ENCODE measurements around the gene TMEM217.

The TMEM217 gene

DNA sequence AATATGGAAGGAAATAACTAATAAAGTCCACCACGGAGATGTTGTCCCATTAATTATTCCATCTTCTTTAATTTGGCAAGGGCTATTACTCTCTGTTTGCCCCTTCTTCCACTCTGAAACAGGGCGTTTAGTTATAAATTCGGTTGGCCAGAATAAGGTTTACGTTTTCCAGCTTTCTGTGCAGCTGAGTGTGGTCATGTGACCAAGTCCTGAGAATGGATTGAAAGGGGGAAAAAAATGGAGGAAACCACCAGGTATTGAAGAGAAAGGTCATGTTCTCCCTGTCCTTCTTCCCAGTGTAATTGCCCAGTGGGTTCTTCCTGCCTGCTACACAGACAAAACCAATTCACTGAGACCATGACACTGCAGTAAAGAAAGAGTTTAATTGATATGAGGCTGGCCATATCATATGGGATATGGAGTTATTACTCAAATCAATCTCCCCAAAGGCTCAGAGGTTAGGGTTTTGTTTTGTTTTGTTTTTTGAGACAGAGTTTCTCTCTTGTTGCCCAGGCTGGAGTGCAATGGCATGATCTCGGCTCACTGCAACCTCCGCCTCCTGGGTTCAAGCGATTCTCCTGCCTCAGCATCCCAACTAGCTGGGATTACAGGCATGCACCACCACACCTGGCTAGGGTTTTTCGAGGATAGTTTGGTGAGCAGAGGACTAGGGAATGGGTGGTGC, 14.7 kb downstream of the TMEM217 start:
- no peak for DNase-seq

- DNase-seq: no peak
Observed at GRCh38 chr6:37242429-37243052, 15.4 kb downstream of the TMEM217 start.

DNA sequence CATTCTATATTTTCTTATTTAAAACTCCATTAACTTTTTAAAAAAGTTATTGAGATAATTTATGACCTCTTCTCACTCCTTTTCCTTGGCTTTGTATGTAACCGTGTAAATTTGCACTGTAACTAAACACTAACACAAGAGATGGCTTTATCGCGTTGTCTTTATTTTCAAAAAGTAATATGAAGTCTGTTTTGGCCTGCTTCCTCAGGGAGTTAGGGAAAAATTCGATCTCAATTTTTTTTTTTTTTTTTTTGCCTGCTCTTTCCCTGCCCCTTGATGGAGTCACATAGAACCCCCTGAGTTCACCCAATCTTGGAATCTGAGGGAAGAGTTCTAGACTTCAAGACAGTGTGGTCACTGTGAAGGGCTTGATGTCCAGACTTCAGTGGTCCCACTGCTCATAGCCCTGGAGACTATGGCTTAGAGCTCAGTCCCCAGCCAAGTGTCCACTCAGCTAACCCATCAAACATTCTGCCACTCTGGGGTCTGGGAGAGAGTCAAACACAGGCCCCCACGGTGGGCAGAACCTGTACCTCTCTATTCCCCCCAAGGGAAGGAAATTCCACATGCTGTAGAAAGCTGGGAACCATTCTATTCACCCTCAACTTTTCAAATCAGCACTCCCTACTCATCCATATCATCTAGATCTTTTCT, 16.0 kb downstream of the TMEM217 start:
- DNase-seq: no peak

DNA sequence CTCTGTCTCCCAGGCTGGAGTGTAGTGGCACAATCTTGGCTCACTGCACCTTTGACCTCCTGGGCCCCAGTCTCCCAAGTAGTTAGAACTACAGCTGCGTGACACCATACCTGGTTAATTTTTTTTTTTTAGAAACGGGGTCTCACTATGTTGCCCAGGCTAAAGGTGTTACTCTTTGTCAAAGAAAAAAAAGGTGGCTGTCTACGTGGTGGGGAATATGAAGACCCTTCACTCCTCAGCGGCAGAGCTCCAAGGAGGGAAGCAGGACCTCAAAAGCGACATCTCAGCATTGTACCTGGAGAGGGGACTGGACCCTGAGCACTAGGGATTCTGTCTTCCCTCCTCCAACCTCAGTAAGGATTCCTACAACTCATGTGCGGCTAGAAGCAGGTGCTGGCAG, 16.8 kb downstream of the TMEM217 start:
- no peak for DNase-seq

DNA sequence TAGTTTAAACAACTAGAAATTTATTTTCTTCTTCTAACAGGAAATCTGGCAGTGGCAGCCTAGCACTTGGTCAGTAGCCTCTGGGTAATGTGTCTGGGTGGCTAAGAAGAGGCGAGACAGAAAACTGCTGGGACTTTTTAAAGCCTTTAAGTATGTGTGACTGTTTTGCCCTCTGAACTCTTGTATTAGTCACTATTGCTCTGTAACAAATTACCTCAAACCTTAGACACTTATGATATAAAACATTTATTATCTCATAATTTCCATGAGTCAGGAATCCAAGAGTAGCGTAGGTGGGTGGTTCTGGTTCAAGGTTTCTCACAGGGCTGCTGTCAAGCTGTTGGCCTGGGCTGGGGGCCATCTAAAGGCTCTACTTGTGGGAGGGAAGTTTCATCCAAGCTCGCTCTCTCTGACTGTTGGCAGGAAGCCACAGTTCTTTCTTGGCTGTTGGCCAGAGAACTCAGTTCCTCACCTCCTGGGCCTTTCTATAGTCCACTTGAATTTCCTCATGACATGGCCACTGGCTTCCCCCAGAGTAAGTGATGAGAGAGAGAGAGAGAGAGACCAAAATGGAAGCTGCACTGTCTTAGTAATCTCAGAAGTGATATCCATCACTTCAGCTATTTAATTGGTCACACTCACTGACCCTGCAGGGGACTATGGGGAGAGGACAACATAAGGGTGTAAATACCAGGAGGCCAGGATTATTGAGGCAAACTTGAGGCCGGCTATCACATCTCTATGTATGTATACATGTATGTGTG, 17.8 kb downstream of the TMEM217 start:
- DNase-seq: peak; percentile 78

- no peak for DNase-seq
Observed at GRCh38 chr6:37239526-37239925, 18.4 kb downstream of the TMEM217 start.

DNA sequence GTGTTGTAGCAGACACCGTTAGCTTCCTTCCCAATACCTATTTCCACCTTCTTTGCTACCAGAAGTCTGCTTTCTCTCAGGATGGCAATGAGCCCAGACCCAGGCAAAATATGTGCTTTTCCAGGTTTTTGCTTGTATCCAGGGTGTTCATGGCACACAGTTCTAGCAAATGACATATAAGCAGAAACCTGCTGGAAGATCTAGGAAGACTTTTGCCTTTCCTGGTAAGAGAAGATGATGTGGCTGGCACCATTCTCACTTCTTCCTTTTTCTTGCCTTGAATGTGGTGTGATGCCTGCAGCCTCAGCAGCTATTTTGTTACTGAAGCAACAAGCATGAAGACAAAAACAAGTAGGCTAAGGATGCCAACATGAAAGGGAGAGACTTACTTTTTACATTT, 19.6 kb downstream of the TMEM217 start:
- no peak for DNase-seq

DNA sequence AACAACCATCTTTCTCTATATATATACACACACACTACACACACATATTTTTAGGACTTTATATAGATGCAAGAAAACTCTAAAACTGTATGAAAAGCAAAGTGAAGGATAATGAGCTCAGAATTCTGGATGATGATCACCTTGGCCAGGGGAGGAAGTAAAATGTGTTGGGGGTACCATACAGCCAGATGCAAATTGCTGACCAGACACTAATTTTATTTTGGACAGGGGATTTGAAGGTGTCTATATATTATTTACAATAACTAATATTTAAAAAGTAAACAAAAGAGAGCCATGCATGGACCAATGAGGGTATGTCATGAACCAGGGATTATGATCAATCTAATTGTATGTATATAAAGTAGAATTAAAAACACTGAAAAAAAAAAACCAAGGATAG, 20.2 kb downstream of the TMEM217 start:
- DNase-seq: no peak

DNA sequence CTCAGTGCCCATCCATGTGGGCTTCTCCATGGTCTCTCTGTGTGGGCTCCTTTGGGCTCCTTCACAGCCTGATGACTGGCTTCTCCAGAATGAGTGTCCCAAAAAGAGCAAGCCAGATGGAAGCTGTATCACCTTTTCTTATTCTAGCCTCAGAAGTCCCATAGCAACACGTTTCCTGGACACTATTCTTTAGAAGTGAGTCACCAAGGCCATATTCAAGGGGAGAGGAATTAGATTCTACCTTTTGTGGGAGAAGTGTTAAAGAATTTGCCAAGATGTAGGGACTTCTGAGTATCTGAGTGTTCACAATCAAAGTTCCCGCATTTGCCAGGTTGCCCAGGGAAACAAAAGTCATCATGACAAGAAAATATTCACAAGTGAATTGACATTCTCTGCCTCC, 21.0 kb downstream of the TMEM217 start:
- no peak for DNase-seq

DNA sequence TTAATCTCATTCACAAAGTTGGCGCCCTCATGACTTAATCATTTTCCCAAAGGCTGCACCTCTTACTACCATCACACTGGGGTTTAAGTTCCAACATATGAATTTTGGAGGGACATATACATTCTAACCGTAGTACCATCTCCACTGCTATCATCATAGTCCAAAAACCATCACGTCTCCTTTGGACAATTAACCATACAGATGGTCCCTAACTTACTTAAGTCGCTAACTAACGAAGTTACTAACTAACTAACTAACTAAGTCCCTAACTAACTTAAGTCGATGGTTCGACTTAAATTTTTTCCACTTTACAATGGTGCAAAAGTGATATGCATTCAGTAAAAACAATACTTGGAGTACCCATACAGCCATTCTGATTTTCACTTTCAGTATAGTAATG, 24.4 kb downstream of the TMEM217 start:
- no peak for DNase-seq

DNA sequence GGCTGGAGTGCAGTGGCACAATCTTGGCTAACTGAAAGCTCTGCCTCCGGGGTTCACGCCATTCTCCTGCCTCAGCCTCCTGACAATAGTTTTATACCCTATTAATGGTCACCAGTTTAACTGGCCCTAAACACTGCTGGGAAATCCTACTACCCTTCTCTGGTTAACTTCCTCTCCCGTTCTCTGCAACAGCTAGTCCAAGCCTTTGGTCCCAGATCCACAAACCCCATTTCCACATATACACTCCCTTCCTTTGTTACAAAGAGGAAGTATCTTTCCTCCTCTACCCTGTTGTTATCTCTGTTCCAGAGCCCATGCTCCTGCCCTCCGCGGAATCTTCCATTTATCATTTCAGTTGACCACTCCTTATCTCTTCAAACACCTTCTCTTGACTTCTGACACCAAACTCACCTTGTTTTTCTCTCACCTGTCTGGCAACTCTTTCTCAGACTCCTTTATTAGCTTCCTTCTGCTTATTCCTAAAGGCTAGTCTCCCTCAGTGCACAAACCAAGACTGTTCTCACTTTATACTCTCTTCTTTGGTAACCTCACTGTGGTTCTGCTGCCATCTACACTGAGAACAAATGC, 25.4 kb downstream of the TMEM217 start:
- DNase-seq: no peak

- no peak for DNase-seq
Observed at GRCh38 chr6:37230104-37230503, 27.8 kb downstream of the TMEM217 start.

- no peak for DNase-seq
Observed at GRCh38 chr6:37225350-37226169, 32.4 kb downstream of the TMEM217 start.

- no peak for DNase-seq
Observed at GRCh38 chr6:37222992-37223391, 35.0 kb downstream of the TMEM217 start.

DNA sequence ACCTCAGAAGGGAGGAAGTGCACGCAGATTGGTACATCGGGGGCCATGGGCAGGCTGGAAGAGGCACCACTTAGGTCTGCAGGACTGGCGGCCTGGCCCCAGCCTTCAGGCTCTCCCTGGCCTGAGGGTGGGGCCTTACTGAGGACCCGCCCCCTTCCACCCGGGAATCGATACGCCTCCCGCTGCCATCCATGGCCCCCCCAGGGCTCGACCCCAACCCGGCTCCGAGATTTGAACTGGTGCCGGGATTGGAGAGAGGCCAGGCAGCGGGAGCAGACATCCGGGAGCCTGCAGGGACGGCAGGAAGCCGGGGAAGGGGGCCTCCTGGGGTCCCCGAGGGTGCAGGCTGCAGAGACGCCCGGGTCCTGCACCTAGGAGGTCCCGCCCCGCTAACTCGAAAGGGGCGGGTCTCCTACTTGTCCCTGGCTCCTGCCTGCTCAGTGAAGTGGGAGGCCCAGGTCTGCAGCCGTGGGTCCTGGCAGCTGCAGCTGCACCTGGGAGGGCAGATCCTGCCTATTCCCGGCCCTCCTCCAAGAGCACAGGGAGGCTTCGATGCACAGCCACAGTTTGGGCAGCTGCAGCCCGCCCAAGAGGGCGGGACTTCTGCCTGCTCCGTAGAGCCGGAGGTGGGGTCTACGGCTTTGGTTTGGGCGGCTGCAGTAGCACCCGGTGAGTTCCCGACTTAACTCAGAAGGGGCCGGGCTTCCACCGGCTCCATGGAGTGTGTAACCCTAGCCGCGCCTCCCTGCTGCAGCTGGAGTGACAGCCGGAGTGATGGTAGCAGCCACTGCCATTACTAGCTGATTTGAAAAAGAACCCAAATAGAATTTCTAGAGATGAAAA, 35.6 kb downstream of the TMEM217 start:
- peak; percentile 98 for DNase-seq

- no peak for DNase-seq
Observed at GRCh38 chr6:37221585-37222124, 36.3 kb downstream of the TMEM217 start.

- no peak for DNase-seq
Observed at GRCh38 chr6:37218511-37218910, 39.4 kb downstream of the TMEM217 start.

- peak; percentile 33 for DNase-seq
Observed at GRCh38 chr6:37218061-37218460, 39.9 kb downstream of the TMEM217 start.

GRCh38 chr6:37212268-37212667, 45.7 kb downstream of the TMEM217 start:
- DNase-seq: no peak

- DNase-seq: peak; percentile 86
Observed at GRCh38 chr6:37210313-37210968, 47.5 kb downstream of the TMEM217 start.
